Colonic mucosa (tissue), 4 donors: ENCODE data around the gene AXIN1. TPM values are rescaled to one million over a fixed set of nuclear protein-coding genes. Genes with fewer than 3 reads are reported as not detected.

Experiments used
- DNase-seq: peaks from one replicate; pipeline ENCODE4 v3.0.0-alpha.2; 2020
- H3K27ac ChIP-seq: fragments of 200-600 bp; one replicate; pipeline ENCODE4 v1.8.0; 2021
- H3K27me3 ChIP-seq: fragments of 200-600 bp; one replicate; pipeline ENCODE4 v1.8.0; 2021
- H3K36me3 ChIP-seq: fragments of 200-600 bp; one replicate; pipeline ENCODE4 v1.8.0; 2021
- H3K4me1 ChIP-seq: fragments of 200-600 bp; one replicate; pipeline ENCODE4 v1.8.0; 2021; ENCODE audit warnings: mild to moderate bottlenecking
- H3K4me3 ChIP-seq: fragments of 200-600 bp; one replicate; pipeline ENCODE4 v1.8.0; 2021
- H3K9ac ChIP-seq, 2 donors: one replicate each; pipeline ENCODE4 v1.7.0; 2013; ENCODE audit warnings: control low read depth in 2 of 2, low read depth in 2 of 2, low read length in 2 of 2
- H3K9me3 ChIP-seq: fragments of 200-600 bp; one replicate; pipeline ENCODE4 v1.8.0; 2021
- CTCF ChIP-seq: fragments of 200-600 bp; IDR thresholded peaks from one replicate; pipeline ENCODE4 v1.8.0; 2022; ENCODE audit warnings: antibody characterized with exemption, mild to moderate bottlenecking
- intact Hi-C: fragments of 100-400 bp; cut with DNase I; formaldehyde crosslinking; loops from one replicate; pipeline ENCODE4 v1.14.1; 2022
- total RNA-seq, 2 donors: library from RNA; stranded (reverse); fragmentation: NEBNext Ultra II Directional in 1 of 2; extraction: Animal tissue kit (Norgen Biotek cat#: 25700) in 1 of 2; gene quantifications; one replicate each; pipeline ENCODE4 v1.2.1, GENCODE V29; 2021
- donor health status: healthy.
- donor health status: DM: no; HTN: no; CAD: no.
- donor health status: DM: no; HTN: no; CAD: no.

Gene AXIN1
- total RNA-seq, 2 donors from 2014 or later = 33.4 to 34.3 TPM

GRCh38 chr16:286491-287297 is 65.8 kb downstream of the AXIN1 start:
- Histone ChIP-seq H3K4me1 (no peaks in the 10 kb centered on the region), H3K9ac (no peak overlapping the region), H3K36me3 (no peaks in the 10 kb centered on the region), H3K4me3 (no peak overlapping the region), H3K27me3 (peaks cover 9% of the 10 kb centered on the region), H3K9me3 (no peaks in the 10 kb centered on the region), H3K27ac (no peak overlapping the region)
- no peak for DNase-seq
- intact Hi-C loops = no loop called here
- TF ChIP-seq CTCF = no peak

- intact Hi-C loops = no loop called here
- Histone ChIP-seq H3K9me3 (no peaks in the 10 kb centered on the region), H3K4me3 (no peak overlapping the region), H3K27me3 (peaks cover 20% of the 10 kb centered on the region), H3K9ac (no peak overlapping the region), H3K27ac (no peak overlapping the region), H3K4me1 (no peaks in the 10 kb centered on the region), H3K36me3 (no peaks in the 10 kb centered on the region)
- no peak for DNase-seq
- TF ChIP-seq CTCF = no peak
These were observed 67.1 kb downstream of the AXIN1 start for GRCh38 chr16:285146-286055.

GRCh38 chr16:284204-285120 is 68.1 kb downstream of the AXIN1 start:
- Histone ChIP-seq H3K36me3 (no peaks in the 10 kb centered on the region), H3K9ac (no peak overlapping the region), H3K9me3 (no peaks in the 10 kb centered on the region), H3K27me3 (peaks cover 28% of the 10 kb centered on the region), H3K27ac (no peak overlapping the region), H3K4me1 (no peaks in the 10 kb centered on the region), H3K4me3 (no peak overlapping the region)
- no peak for DNase-seq
- intact Hi-C loops = no loop called here
- TF ChIP-seq CTCF = no peak

- H3K9me3 ChIP-seq = no peaks in the 10 kb centered on the region
- H3K4me1 ChIP-seq = no peaks in the 10 kb centered on the region
- no peak for DNase-seq
- TF ChIP-seq CTCF = no peak
- H3K9ac ChIP-seq = no peak within 1 kb of the TSS
- H3K27me3 ChIP-seq = peaks cover 32% of the 10 kb centered on the region
- no peak within 1 kb of the TSS for H3K4me3 ChIP-seq
- H3K27ac ChIP-seq = no peak within 1 kb of the TSS
- H3K36me3 ChIP-seq = no peaks in the 10 kb centered on the region
- intact Hi-C loops = no loop called here
These were observed 69.3 kb downstream of the AXIN1 start, which contains the start of gene PDIA2 for GRCh38 chr16:283033-283805. Gene PDIA2 (plus strand): TSS chr16:283164. CDS start chr16:283170, 6 bp downstream.
